CD14-positive monocyte (primary cell): ENCODE measurements around the gene SEPTIN8. TPM values are rescaled to one million over a fixed set of nuclear protein-coding genes. Genes with fewer than 3 reads are reported as not detected.

Experiments used
- DNase-seq, 3 donors: peaks; one replicate each; pipeline ENCODE4 v3.0.0-alpha.2; 2011 to 2022
- H2AFZ ChIP-seq: 2 replicates; pipeline ENCODE4 v1.6.0; 2012; ENCODE audit warnings: mild to moderate bottlenecking, low read depth, low read length, inconsistent platforms; ENCODE audit not compliant: insufficient read depth, poor library complexity, severe bottlenecking
- H3K27ac ChIP-seq, 2 donors: 1 replicate in 1 of 2; 2 replicates in 1 of 2; pipeline ENCODE4 v1.5.1; 2012 to 2013; ENCODE audit warnings: low read length in 2 of 2, control low read depth in 1 of 2, inconsistent platforms in 1 of 2, low read depth in 1 of 2, mild to moderate bottlenecking in 1 of 2
- H3K27me3 ChIP-seq, 2 donors: one replicate each; pipeline versions ENCODE4 v1.6.0 to v1.6.1; 2011 to 2013; ENCODE audit warnings: low read length in 2 of 2; ENCODE audit not compliant: control insufficient read depth in 2 of 2, insufficient read depth in 2 of 2
- H3K36me3 ChIP-seq, 2 donors: replicated peaks in 1 of 2; 1 replicate in 1 of 2; 2 replicates in 1 of 2; pipeline versions ENCODE4 v1.5.1 to v1.6.1; 2012 to 2013; ENCODE audit warnings: low read length in 2 of 2, control low read depth in 1 of 2, inconsistent platforms in 1 of 2, mild to moderate bottlenecking in 1 of 2; ENCODE audit not compliant: insufficient read depth in 2 of 2, control insufficient read depth in 1 of 2
- H3K4me1 ChIP-seq, 2 donors: 1 replicate in 1 of 2; 2 replicates in 1 of 2; pipeline versions ENCODE4 v1.5.1 to v1.6.1; 2012 to 2013; ENCODE audit warnings: low read length in 2 of 2, control low read depth in 1 of 2, inconsistent platforms in 1 of 2, mild to moderate bottlenecking in 1 of 2, moderate library complexity in 1 of 2; ENCODE audit not compliant: insufficient read depth in 2 of 2, control insufficient read depth in 1 of 2
- H3K4me2 ChIP-seq: replicated peaks from 2 replicates; pipeline ENCODE3; 2012; ENCODE audit warnings: low read length, moderate library complexity, mild to moderate bottlenecking; ENCODE audit not compliant: poor library complexity, severe bottlenecking; ENCODE audit errors: extremely low read depth
- H3K4me3 ChIP-seq, 3 experiments: fragments of 200-600 bp in 1 of 3; sonication (generic) in 1 of 3; replicated peaks in 1 of 3; 1 replicate in 2 of 3; 2 replicates in 1 of 3; pipeline ENCODE4 v1.5.1; 2011 to 2013; ENCODE audit warnings: low read length in 3 of 3, mild to moderate bottlenecking in 3 of 3, control low read depth in 2 of 3, low read depth in 2 of 3, inconsistent platforms in 1 of 3, moderate library complexity in 1 of 3
- H3K79me2 ChIP-seq: 2 replicates; pipeline ENCODE4 v1.6.0; 2012; ENCODE audit warnings: mild to moderate bottlenecking, control low read depth, inconsistent platforms, low read length, moderate library complexity; ENCODE audit not compliant: insufficient read depth
- H3K9ac ChIP-seq: 2 replicates; pipeline ENCODE4 v1.6.0; 2017; ENCODE audit warnings: low read length, mild to moderate bottlenecking; ENCODE audit not compliant: insufficient read depth, poor library complexity, severe bottlenecking
- H3K9me3 ChIP-seq, 2 donors: replicated peaks in 1 of 2; 1 replicate in 1 of 2; 2 replicates in 1 of 2; pipeline versions ENCODE4 v1.5.1 to v1.6.1; 2012 to 2013; ENCODE audit warnings: low read length in 2 of 2, control low read depth in 1 of 2; ENCODE audit not compliant: control insufficient read depth in 1 of 2, insufficient read depth in 1 of 2
- H4K20me1 ChIP-seq: 2 replicates; pipeline ENCODE4 v1.6.0; 2012; ENCODE audit warnings: mild to moderate bottlenecking, low read length, control low read depth, moderate library complexity; ENCODE audit not compliant: insufficient read depth
- H3K27ac Mint-ChIP-seq, 7 donors: one replicate each; pipeline ENCODE4 v1.8.0; 2020; ENCODE audit warnings: mild to moderate bottlenecking in 7 of 7, mixed read lengths in 7 of 7, moderate library complexity in 6 of 7, inconsistent platforms in 2 of 7
- H3K27me3 Mint-ChIP-seq, 3 donors: one replicate each; pipeline ENCODE4 v1.8.0; 2021 to 2022; ENCODE audit warnings: low read depth in 3 of 3, mild to moderate bottlenecking in 3 of 3, mixed read lengths in 3 of 3, moderate library complexity in 3 of 3, inconsistent platforms in 1 of 3
- H3K36me3 Mint-ChIP-seq, 2 donors: one replicate each; pipeline ENCODE4 v1.8.0; 2020; ENCODE audit warnings: mixed read lengths in 2 of 2, inconsistent platforms in 1 of 2, mild to moderate bottlenecking in 1 of 2
- H3K4me1 Mint-ChIP-seq: one replicate; pipeline ENCODE4 v1.8.0; 2020; ENCODE audit warnings: mild to moderate bottlenecking, mixed read lengths
- H3K4me3 Mint-ChIP-seq, 2 donors: one replicate each; pipeline ENCODE4 v1.8.0; 2020; ENCODE audit warnings: mild to moderate bottlenecking in 2 of 2, mixed read lengths in 2 of 2, moderate library complexity in 1 of 2
- H3K9me3 Mint-ChIP-seq, 7 donors: one replicate each; pipeline ENCODE4 v1.8.0; 2020 to 2022; ENCODE audit warnings: mixed read lengths in 7 of 7, mild to moderate bottlenecking in 6 of 7, moderate library complexity in 6 of 7, inconsistent platforms in 2 of 7
- CTCF ChIP-seq: fragments of 200-600 bp; IDR thresholded peaks from one replicate; pipeline ENCODE4 v1.8.0; 2022; ENCODE audit warnings: antibody characterized with exemption, mild to moderate bottlenecking
- WGBS: methylation state at CpG from one replicate; pipeline ENCODE4 v1.1.5; 2013; ENCODE audit warnings: missing lambda C conversion rate; ENCODE audit not compliant: insufficient coverage; 5-methylcytosine and 5-hydroxymethylcytosine counted together
- intact Hi-C, 2 donors: fragments of 100-400 bp; cut with micrococcal nuclease; formaldehyde crosslinking; loops; one replicate each; pipeline versions ENCODE4 v1.15.0 to v1.15.1; 2023
- polyA plus RNA-seq, 3 donors: library from polyadenylated mRNA; depleted of rRNA in 1 of 3; unstranded in 2 of 3; stranded (reverse) in 1 of 3; fragments of 300-500 nt in 2 of 3; fragments of >200 nt in 1 of 3; fragmentation: Illumina TruSeq in 2 of 3; gene quantifications; 1 replicate in 2 of 3; 2 replicates in 1 of 3; pipeline ENCODE4 v1.2.3, GENCODE V29; 2012 to 2021

Gene SEPTIN8
- polyA plus RNA-seq, 3 donors = 0.36 to 5.0 (median 0.54) TPM

GRCh38 chr5:132812123-132812765 lies 35.2 kb upstream of the SEPTIN8 start:
- Mint-ChIP-seq H3K27ac (no peak overlapping the region), H3K9me3 (peaks cover 0 to 19% (median 9%) of the 10 kb centered on the region in 7 donors), H3K36me3 (peaks cover 6 to 14% of the 10 kb centered on the region in 2 donors), H3K4me3 (peak overlapping the region in 1 of 2 donors; percentile 74), H3K4me1 (peaks cover 14% of the 10 kb centered on the region), H3K27me3 (peaks cover 65 to 77% (median 66%) of the 10 kb centered on the region in 3 donors)
- Histone ChIP-seq H4K20me1 (no peaks in the 10 kb centered on the region), H3K27me3 (peaks cover 48 to 78% of the 10 kb centered on the region in 2 donors), H3K9ac (no peak overlapping the region), H3K9me3 (peaks cover 4 to 19% of the 10 kb centered on the region in 2 donors), H3K27ac (no peak overlapping the region), H3K79me2 (no peaks in the 10 kb centered on the region), H3K4me1 (peaks cover 0 to 23% of the 10 kb centered on the region in 2 donors), H3K4me3 (no peak overlapping the region), H3K36me3 (no peaks in the 10 kb centered on the region), H2AFZ (no peak overlapping the region), H3K4me2 (no peak overlapping the region)
- WGBS = 10% methylated on average over 2 of the region's 18 CpGs
- TF ChIP-seq CTCF = no peak
- intact Hi-C loops = loop anchor here in 1 of 2 donors (10.0 kb wide), 1 partner anchor 307 kb away; no protein-coding TSS in a partner anchor
- DNase-seq = peak; percentile 42 to 50 (median 49)

DNA sequence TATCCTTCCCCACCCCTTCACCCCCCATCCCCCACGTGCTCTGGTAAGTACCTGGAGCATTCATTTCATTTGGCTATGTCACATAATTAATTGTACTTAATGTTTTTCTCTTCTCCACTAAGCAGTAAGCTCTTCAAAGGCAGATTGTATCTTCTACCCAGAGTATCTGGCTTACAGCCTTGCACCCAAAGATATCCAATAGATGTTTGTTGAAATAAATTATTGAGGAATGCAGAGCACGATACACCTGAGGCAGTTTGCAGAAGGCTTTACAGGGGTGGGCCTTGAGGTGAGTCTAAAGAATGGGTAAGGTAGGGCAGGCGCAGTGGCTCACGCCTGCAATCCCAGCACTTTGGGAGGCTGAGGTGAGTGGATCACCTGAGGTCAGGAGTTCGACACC lies 33.6 kb upstream of the SEPTIN8 start:
- TF ChIP-seq CTCF = no peak
- H4K20me1 ChIP-seq = no peaks in the 10 kb centered on the region
- peaks cover 4 to 19% of the 10 kb centered on the region in 2 donors for H3K9me3 ChIP-seq
- intact Hi-C loops = loop anchor here in 1 of 2 donors (10.0 kb wide), 1 partner anchor 306 kb away; no protein-coding TSS in a partner anchor
- WGBS = 83% methylated on average over 2 of the region's 5 CpGs
- peaks cover 0 to 23% of the 10 kb centered on the region in 2 donors for H3K4me1 ChIP-seq
- peaks cover 6 to 14% of the 10 kb centered on the region in 2 donors for H3K36me3 Mint-ChIP-seq
- H3K27me3 ChIP-seq = peaks cover 48 to 70% of the 10 kb centered on the region in 2 donors
- no peak overlapping the region for H3K4me3 ChIP-seq
- peaks cover 60 to 84% (median 64%) of the 10 kb centered on the region in 3 donors for H3K27me3 Mint-ChIP-seq
- no peak overlapping the region for H2AFZ ChIP-seq
- no peak overlapping the region for H3K4me2 ChIP-seq
- H3K4me1 Mint-ChIP-seq = peaks cover 14% of the 10 kb centered on the region
- peak overlapping the region in 1 of 2 donors; percentile 74 for H3K4me3 Mint-ChIP-seq
- DNase-seq = no peak
- no peak overlapping the region for H3K27ac Mint-ChIP-seq
- no peaks in the 10 kb centered on the region for H3K79me2 ChIP-seq
- H3K9ac ChIP-seq = no peak overlapping the region
- H3K36me3 ChIP-seq = no peaks in the 10 kb centered on the region
- H3K9me3 Mint-ChIP-seq = peaks cover 0 to 21% (median 9%) of the 10 kb centered on the region in 7 donors
- no peak overlapping the region for H3K27ac ChIP-seq
